IPS-18a (cell line): ENCODE measurements around the gene TRIM43.
"Not testable (repeated sequence)": the region's sequence is repeated elsewhere in the genome, so short reads cannot be mapped to it uniquely, and the experiment has no call there.

Experiments used
- H3K27ac ChIP-seq: one replicate; pipeline ENCODE4 v1.5.1; 2013; ENCODE audit warnings: low read length
- H3K27me3 ChIP-seq: one replicate; pipeline ENCODE4 v1.6.1; 2013; ENCODE audit warnings: mild to moderate bottlenecking, low read length; ENCODE audit not compliant: control insufficient read depth, insufficient read depth
- H3K36me3 ChIP-seq: one replicate; pipeline ENCODE4 v1.6.1; 2013; ENCODE audit warnings: low read depth, low read length; ENCODE audit not compliant: control insufficient read depth
- H3K4me1 ChIP-seq: one replicate; pipeline ENCODE4 v1.6.1; 2013; ENCODE audit warnings: low read depth, low read length; ENCODE audit not compliant: control insufficient read depth
- H3K4me3 ChIP-seq: one replicate; pipeline ENCODE4 v1.5.1; 2013; ENCODE audit warnings: low read length
- H3K9ac ChIP-seq: one replicate; pipeline ENCODE4 v1.6.1; 2013; ENCODE audit warnings: mild to moderate bottlenecking, low read length, moderate library complexity
- H3K9me3 ChIP-seq: one replicate; pipeline ENCODE4 v1.6.1; 2013; ENCODE audit warnings: low read depth, low read length; ENCODE audit not compliant: control insufficient read depth

The TRIM43 gene

GRCh38 chr2:95642360-95642759 lies 50.6 kb downstream of the TRIM43 start:
- not testable (repeated sequence) for H3K27ac ChIP-seq

GRCh38 chr2:95642951-95643350 lies 51.1 kb downstream of the TRIM43 start:
- not testable (repeated sequence) for H3K27me3 ChIP-seq, H3K9ac ChIP-seq, H3K4me1 ChIP-seq, H3K27ac ChIP-seq, H3K36me3 ChIP-seq, H3K9me3 ChIP-seq, H3K4me3 ChIP-seq

More at GRCh38 chr2:95642360-95642759, 50.6 kb downstream of the TRIM43 start:
- H3K9ac ChIP-seq, H3K4me1 ChIP-seq, H3K36me3 ChIP-seq, H3K9me3 ChIP-seq, H3K4me3 ChIP-seq, H3K27me3 ChIP-seq: not testable (repeated sequence)

DNA sequence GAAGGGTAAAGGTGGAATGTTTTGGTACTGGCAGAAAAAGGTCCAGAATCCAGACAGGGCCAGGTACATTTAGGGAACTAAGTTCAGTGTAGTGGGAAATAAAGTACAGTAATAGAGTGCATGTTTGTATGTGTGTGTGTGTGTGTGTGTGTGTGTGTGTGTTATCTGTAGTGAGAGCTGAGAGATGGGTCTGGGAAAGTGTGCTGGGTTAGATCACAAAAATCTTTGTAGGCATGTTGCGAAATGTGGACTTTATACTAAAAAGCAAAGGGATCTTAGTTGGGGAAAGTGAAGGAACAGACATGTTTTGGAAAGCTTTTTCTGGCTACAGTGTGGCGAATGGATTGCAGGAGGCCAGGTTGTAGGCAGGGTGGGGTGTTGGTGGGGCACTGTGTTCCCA lies 53.5 kb downstream of the TRIM43 start:
- not testable (repeated sequence) for H3K9me3 ChIP-seq, H3K27ac ChIP-seq, H3K27me3 ChIP-seq, H3K36me3 ChIP-seq, H3K9ac ChIP-seq, H3K4me1 ChIP-seq, H3K4me3 ChIP-seq

DNA sequence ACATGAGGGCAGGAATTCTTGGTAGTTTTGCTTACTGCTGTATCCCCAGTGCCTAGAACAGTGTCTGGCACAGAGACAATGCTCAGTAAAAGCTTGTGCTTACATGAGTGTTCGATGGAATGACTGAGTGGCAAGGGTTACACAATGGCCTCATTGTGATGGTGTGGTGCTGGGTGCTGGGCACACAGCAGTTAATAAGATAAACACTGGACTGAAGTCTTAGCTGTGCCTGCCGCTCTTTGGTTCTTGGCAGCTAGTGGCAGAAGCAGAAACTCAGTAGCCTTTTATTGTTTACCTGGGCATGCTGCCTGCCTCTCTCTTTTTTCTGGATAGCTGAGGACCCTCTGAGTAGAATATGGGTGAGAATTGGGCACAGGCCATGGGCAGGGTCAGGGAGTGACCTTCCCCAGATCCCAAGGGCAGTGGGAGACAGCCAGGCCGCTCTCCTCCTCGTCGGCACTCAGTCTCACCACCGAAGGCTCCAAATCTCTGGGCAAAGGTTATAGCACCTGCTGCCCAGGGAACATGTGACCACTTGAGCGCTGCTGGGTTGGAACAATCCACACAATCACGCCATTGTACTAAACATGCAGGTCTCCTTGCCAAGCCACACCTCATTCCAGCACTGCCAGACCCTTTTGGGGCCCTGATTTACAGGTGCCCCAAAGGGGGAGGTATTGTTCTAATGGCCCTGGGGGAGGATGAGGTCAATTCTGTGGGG lies 54.6 kb downstream of the TRIM43 start:
- not testable (repeated sequence) for H3K27me3 ChIP-seq, H3K4me1 ChIP-seq, H3K27ac ChIP-seq, H3K4me3 ChIP-seq, H3K36me3 ChIP-seq, H3K9ac ChIP-seq, H3K9me3 ChIP-seq

DNA sequence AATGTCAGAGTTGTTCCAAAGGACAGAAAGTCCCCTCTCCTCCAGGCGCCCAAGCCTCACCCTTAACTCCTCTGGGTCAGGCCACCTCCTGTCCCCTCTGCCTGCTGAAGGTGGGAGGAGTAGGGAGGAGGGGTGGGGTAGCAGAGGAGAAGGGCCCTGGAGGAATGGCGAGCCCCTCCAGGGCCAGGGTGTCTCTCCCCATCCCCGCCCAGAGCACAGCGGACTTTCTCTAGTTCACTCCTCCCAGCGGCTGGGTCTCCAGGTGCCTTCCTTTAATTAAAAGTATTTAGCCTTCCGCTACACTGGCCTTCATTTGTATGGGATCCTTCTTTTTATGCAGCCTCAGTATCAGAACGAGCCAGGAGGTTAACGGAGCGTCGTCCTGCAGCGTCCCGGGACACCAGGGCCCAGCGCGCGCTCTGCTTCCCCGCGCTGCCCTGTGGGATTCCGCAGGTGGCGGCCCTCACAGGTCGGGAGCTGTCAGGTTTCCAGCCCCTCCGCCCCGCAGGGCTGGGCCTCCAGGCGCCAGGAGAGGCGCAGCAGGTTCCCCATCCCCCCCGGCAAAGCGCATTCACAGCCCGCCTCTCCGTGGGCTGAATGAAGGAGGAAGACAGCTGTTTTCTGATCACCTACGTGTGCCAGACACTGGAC lies 57.2 kb downstream of the TRIM43 start:
- not testable (repeated sequence) for H3K27ac ChIP-seq, H3K27me3 ChIP-seq, H3K9ac ChIP-seq, H3K4me1 ChIP-seq, H3K4me3 ChIP-seq, H3K36me3 ChIP-seq, H3K9me3 ChIP-seq
